GM12878 (cell line): ENCODE results near the gene ARL17B. TPM values are rescaled to one million over a fixed set of nuclear protein-coding genes. Genes with fewer than 3 reads are reported as not detected.
"Not testable (repeated sequence)": the region's sequence is repeated elsewhere in the genome, so short reads cannot be mapped to it uniquely, and the experiment has no call there.

Source experiments
- ATAC-seq: fragments of 200-7000 bp; cut with Tn5 transposase; 3 replicates; pipeline ENCODE4 v1.9.1; 2020; ENCODE audit warnings: mild to moderate bottlenecking, moderate library complexity
- BruUV-seq: library from RNA; stranded (reverse); fragments of 400-500 nt; replicated peaks from 2 replicates; lab custom pipeline; 2021; lab: Mats Ljungman, UMichigan
- CTCF ChIA-PET: fragments of 300-600 bp; sonication (Branson Sonifier 250); formaldehyde crosslinking; extraction: SDS; loops from one replicate; lab custom pipeline; 2021; ENCODE audit warnings: inconsistent platforms; lab: Yijun Ruan, JAX
- POLR2A ChIA-PET: fragments of 350-600 bp; formaldehyde crosslinking; extraction: SDS; loops from one replicate; lab custom pipeline; 2021; ENCODE audit warnings: inconsistent platforms; lab: Charles Lee
- RAD21 ChIA-PET: fragments of 300-600 bp; sonication (Branson Sonifier 250); formaldehyde crosslinking; loops from one replicate; lab custom pipeline; 2023; ENCODE audit warnings: antibody characterized with exemption; ENCODE audit not compliant: unreplicated experiment; lab: Charles Lee
- SMC1A ChIA-PET: fragments of 300-600 bp; sonication (Branson Sonifier 250); formaldehyde crosslinking; loops from one replicate; lab custom pipeline; 2023; ENCODE audit not compliant: unreplicated experiment, uncharacterized antibody; lab: Charles Lee
- DNase-seq: peaks from one replicate; pipeline ENCODE4 v3.0.0-alpha.2; 2011; ENCODE audit warnings: low read depth, low spot score
- FAIRE-seq: peaks from 3 replicates; lab custom pipeline; 2011; peaks lifted over from hg19 to GRCh38; lab: Jason Lieb, UNC
- H2AFZ ChIP-seq: 2 replicates; pipeline ENCODE4 v1.6.0; 2011; ENCODE audit warnings: low read depth, low read length, control low read depth; ENCODE audit not compliant: control insufficient read depth
- H3K27ac ChIP-seq: 2 replicates; pipeline ENCODE4 v1.5.1; 2011; ENCODE audit warnings: control low read depth; ENCODE audit not compliant: control insufficient read depth, insufficient read depth
- H3K27me3 ChIP-seq, 2 experiments: replicated peaks in 1 of 2; 2 replicates each; pipeline versions ENCODE4 v1.6.0 to v1.6.1; 2011; ENCODE audit warnings: low read length in 1 of 2; ENCODE audit not compliant: control insufficient read depth in 2 of 2, insufficient read depth in 2 of 2
- H3K36me3 ChIP-seq, 2 experiments: 2 replicates each; pipeline ENCODE4 v1.5.1; 2011; ENCODE audit warnings: low read length in 1 of 2; ENCODE audit not compliant: control insufficient read depth in 2 of 2, insufficient read depth in 2 of 2
- H3K4me1 ChIP-seq: 2 replicates; pipeline ENCODE4 v1.6.1; 2011; ENCODE audit warnings: mild to moderate bottlenecking, low read length, moderate library complexity, mixed read lengths; ENCODE audit not compliant: control insufficient read depth, insufficient read depth
- H3K4me2 ChIP-seq: 2 replicates; pipeline ENCODE4 v1.6.0; 2011; ENCODE audit warnings: control low read depth; ENCODE audit not compliant: control insufficient read depth, insufficient read depth
- H3K4me3 ChIP-seq: fragments of 200-600 bp; sonication (generic); 2 replicates; pipeline ENCODE4 v1.5.1; 2016
- H3K79me2 ChIP-seq: 2 replicates; pipeline ENCODE4 v1.6.0; 2011; ENCODE audit warnings: low read length; ENCODE audit not compliant: control insufficient read depth, insufficient read depth
- H3K9ac ChIP-seq: 2 replicates; pipeline ENCODE4 v1.8.0; 2011; ENCODE audit warnings: low read length, control low read depth, mixed read lengths; ENCODE audit not compliant: control insufficient read depth, insufficient read depth
- H3K9me3 ChIP-seq: replicated peaks from 3 replicates; pipeline ENCODE4 v1.5.1; 2011; ENCODE audit warnings: mild to moderate bottlenecking, low read length; ENCODE audit not compliant: control insufficient read depth, insufficient read depth
- H4K20me1 ChIP-seq: 2 replicates; pipeline ENCODE4 v1.6.0; 2011; ENCODE audit not compliant: control insufficient read depth, insufficient read depth
- WGBS: methylation state at CpG from one replicate; pipeline ENCODE4 v1.1.6; 2016; ENCODE audit warnings: low lambda C conversion rate; ENCODE audit not compliant: insufficient replicate concordance, insufficient coverage; ENCODE audit errors: missing lambda C conversion rate; 5-methylcytosine and 5-hydroxymethylcytosine counted together
- in situ Hi-C: fragments of 300-500 bp; cut with MboI; formaldehyde crosslinking; loops from 9 replicates; pipeline ENCODE4 v1.14.3; 2018; ENCODE audit warnings: mixed read lengths
- intact Hi-C: fragments of 100-400 bp; cut with micrococcal nuclease; formaldehyde crosslinking; loops from one replicate; pipeline ENCODE4 v1.14.2; 2022; ENCODE audit not compliant: unreplicated experiment
- polyA plus RNA-seq, 11 experiments: library from polyadenylated mRNA; depleted of rRNA in 4 of 11; unstranded in 6 of 11; stranded (reverse) in 5 of 11; fragments of >200 nt; fragmentation: Nextera tagmentation in 4 of 11; fragmentation: Illumina TruSeq in 1 of 11; extraction: Ambion mirVana in 4 of 11; extraction: Trizol in 1 of 11; gene quantifications; 1 replicate in 1 of 11; 2 replicates in 10 of 11; pipeline versions ENCODE4 v1.2.1 to v1.2.3, GENCODE V29; 2011 to 2016; ENCODE audit warnings: inconsistent platforms in 2 of 11, missing spikeins in 2 of 11, low read depth in 1 of 11
- total RNA-seq, 4 experiments: library from RNA; depleted of rRNA in 3 of 4; stranded (reverse); fragments of >200 nt in 3 of 4; fragmentation: Illumina TruSeq in 1 of 4; extraction: Trizol in 1 of 4; gene quantifications; 2 replicates each; pipeline versions ENCODE4 v1.2.1 to v1.2.3, GENCODE V29; 2013 to 2021

The ARL17B gene
- total and polyA plus RNA-seq, 10 of the 15 experiments (the other 5 are each of a cell fraction or from before 2014, with no cell fraction given), result 6.0 to 25.1 (median 14.2) TPM

GRCh38 chr17:46244949-46245768 is 116.4 kb downstream of the ARL17B start:
- ATAC-seq, result peak; percentile 64
- H2AFZ ChIP-seq, intact Hi-C loops, H3K4me2 ChIP-seq, in situ Hi-C loops, H3K4me1 ChIP-seq, POLR2A ChIA-PET, H3K9ac ChIP-seq, RAD21 ChIA-PET, SMC1A ChIA-PET, H3K79me2 ChIP-seq, BruUV-seq, H3K36me3 ChIP-seq, FAIRE-seq, DNase-seq, H4K20me1 ChIP-seq, H3K27ac ChIP-seq, H3K4me3 ChIP-seq, CTCF ChIA-PET, H3K27me3 ChIP-seq, H3K9me3 ChIP-seq: not testable (repeated sequence)
- WGBS, result 52% methylated on average over 3 of the region's 14 CpGs

- in situ Hi-C loops, result not testable (repeated sequence)
Observed at GRCh38 chr17:46244339-46244913, 117.1 kb downstream of the ARL17B start.

GRCh38 chr17:46243928-46244327 is 117.6 kb downstream of the ARL17B start:
- POLR2A ChIA-PET, RAD21 ChIA-PET, ATAC-seq, H3K4me2 ChIP-seq, H3K4me1 ChIP-seq, H2AFZ ChIP-seq, H3K9ac ChIP-seq, BruUV-seq, SMC1A ChIA-PET, H4K20me1 ChIP-seq, H3K27ac ChIP-seq, CTCF ChIA-PET, H3K79me2 ChIP-seq, in situ Hi-C loops, H3K27me3 ChIP-seq, FAIRE-seq, H3K9me3 ChIP-seq, DNase-seq, H3K36me3 ChIP-seq, H3K4me3 ChIP-seq, intact Hi-C loops: not testable (repeated sequence)
- WGBS, result 69% methylated on average over 13 of the region's 23 CpGs

More at GRCh38 chr17:46244339-46244913, 117.1 kb downstream of the ARL17B start:
- H3K4me2 ChIP-seq, H3K9me3 ChIP-seq, BruUV-seq, CTCF ChIA-PET, H4K20me1 ChIP-seq, H3K36me3 ChIP-seq, POLR2A ChIA-PET, H2AFZ ChIP-seq, ATAC-seq, H3K4me3 ChIP-seq, FAIRE-seq, RAD21 ChIA-PET, H3K27me3 ChIP-seq, H3K4me1 ChIP-seq, DNase-seq, H3K79me2 ChIP-seq, SMC1A ChIA-PET, H3K27ac ChIP-seq, intact Hi-C loops, H3K9ac ChIP-seq: not testable (repeated sequence)
- 71% methylated on average over 14 of the region's 27 CpGs for WGBS

- H3K27ac ChIP-seq, H4K20me1 ChIP-seq, ATAC-seq, CTCF ChIA-PET, H3K27me3 ChIP-seq, H3K4me3 ChIP-seq, H3K4me2 ChIP-seq, FAIRE-seq, H3K36me3 ChIP-seq, RAD21 ChIA-PET, H3K9me3 ChIP-seq, POLR2A ChIA-PET, DNase-seq, intact Hi-C loops, in situ Hi-C loops, H3K9ac ChIP-seq, H3K4me1 ChIP-seq, H3K79me2 ChIP-seq, H2AFZ ChIP-seq, BruUV-seq, SMC1A ChIA-PET: not testable (repeated sequence)
- 72% methylated on average over 18 of the region's 38 CpGs for WGBS
Observed at GRCh38 chr17:46243505-46243904, 118.1 kb downstream of the ARL17B start.
